Islet of Langerhans (tissue), 1 donor: ENCODE data around the gene TMEM168.
A peak's percentile ranks its signal among the peaks of the same experiment; 100 is the strongest.
"Not testable (repeated sequence)": the region's sequence is repeated elsewhere in the genome, so short reads cannot be mapped to it uniquely, and the experiment has no call there.

ENCODE experiments used
- FAIRE-seq: peaks from one replicate; lab custom pipeline; 2011; peaks lifted over from hg19 to GRCh38; lab: Jason Lieb, UNC

Gene TMEM168

GRCh38 chr7:112789817-112790585, at the start of gene TMEM168:
Gene TMEM168 (minus strand): TSS chr7:112790393. CDS start chr7:112784825, 5,568 bp downstream.
- FAIRE-seq: no peak

GRCh38 chr7:112835928-112836327, 45.7 kb upstream of the TMEM168 start:
- not testable (repeated sequence) for FAIRE-seq

GRCh38 chr7:112833082-112833481, 42.9 kb upstream of the TMEM168 start:
- no peak for FAIRE-seq

GRCh38 chr7:112830769-112831168, 40.6 kb upstream of the TMEM168 start:
- no peak for FAIRE-seq

GRCh38 chr7:112828696-112829095, 38.5 kb upstream of the TMEM168 start:
- FAIRE-seq: no peak

GRCh38 chr7:112821345-112821744, 31.2 kb upstream of the TMEM168 start:
- no peak for FAIRE-seq

- no peak for FAIRE-seq
These were observed 29.3 kb upstream of the TMEM168 start for GRCh38 chr7:112819536-112819935.

GRCh38 chr7:112806156-112806555, 16.0 kb upstream of the TMEM168 start:
- no peak for FAIRE-seq

- FAIRE-seq: no peak
These were observed 12.2 kb upstream of the TMEM168 start for GRCh38 chr7:112802406-112802805.

- no peak for FAIRE-seq
These were observed 10.3 kb upstream of the TMEM168 start for GRCh38 chr7:112800486-112800885.

- no peak for FAIRE-seq
These were observed 9.4 kb upstream of the TMEM168 start for GRCh38 chr7:112799448-112800120.

GRCh38 chr7:112798274-112799159, 8.3 kb upstream of the TMEM168 start:
- no peak for FAIRE-seq

- not testable (repeated sequence) for FAIRE-seq
These were observed 6.4 kb upstream of the TMEM168 start for GRCh38 chr7:112796552-112796951.

GRCh38 chr7:112792441-112792840, 2.2 kb upstream of the TMEM168 start:
- FAIRE-seq: no peak

GRCh38 chr7:112791465-112792168, 1.4 kb upstream of the TMEM168 start:
- no peak for FAIRE-seq

- no peak for FAIRE-seq
These were observed 402 bp upstream of the TMEM168 start for GRCh38 chr7:112790586-112791003.

GRCh38 chr7:112789453-112789816, 758 bp downstream of the TMEM168 start:
- no peak for FAIRE-seq

GRCh38 chr7:112788778-112789343, 1.3 kb downstream of the TMEM168 start:
- no peak for FAIRE-seq

GRCh38 chr7:112784603-112785002, 5.6 kb downstream of the TMEM168 start:
- no peak for FAIRE-seq

- FAIRE-seq: no peak
These were observed 7.7 kb downstream of the TMEM168 start for GRCh38 chr7:112782498-112782897.

GRCh38 chr7:112781558-112781957, 8.6 kb downstream of the TMEM168 start:
- FAIRE-seq: no peak

GRCh38 chr7:112781110-112781509, 9.1 kb downstream of the TMEM168 start:
- FAIRE-seq: peak; percentile 71
